Right atrium auricular region (tissue), 2 donors: ENCODE results near the gene MOB3A. TPM values are rescaled to one million over a fixed set of nuclear protein-coding genes. Genes with fewer than 3 reads are reported as not detected.
A peak's percentile ranks its signal among the peaks of the same experiment; 100 is the strongest.

Source experiments
- DNase-seq: peaks from one replicate; pipeline ENCODE4 v3.0.0-alpha.2; 2019; ENCODE audit warnings: low spot score
- H3K27ac ChIP-seq, 2 donors: fragments of 200-600 bp; sonication (generic); 1 replicate in 1 of 2; 2 replicates in 1 of 2; pipeline ENCODE4 v1.5.1; 2016 to 2019
- H3K27me3 ChIP-seq, 2 donors: fragments of 200-600 bp; sonication (generic); one replicate each; pipeline versions ENCODE4 v1.5.1 to v1.6.0; 2017 to 2019
- H3K36me3 ChIP-seq: fragments of 200-600 bp; sonication (generic); one replicate; pipeline ENCODE4 v1.5.1; 2016
- H3K4me1 ChIP-seq, 2 donors: fragments of 200-600 bp; sonication (generic); one replicate each; pipeline versions ENCODE4 v1.5.1 to v1.6.0; 2017 to 2019
- H3K4me3 ChIP-seq, 2 donors: fragments of 200-600 bp; sonication (generic); 1 replicate in 1 of 2; 2 replicates in 1 of 2; pipeline ENCODE4 v1.5.1; 2017 to 2019; ENCODE audit warnings: mild to moderate bottlenecking in 1 of 2, moderate library complexity in 1 of 2
- H3K9me3 ChIP-seq, 2 donors: fragments of 200-600 bp; sonication (generic); one replicate each; pipeline ENCODE4 v1.5.1; 2019
- CTCF ChIP-seq, 2 donors: fragments of 200-600 bp; sonication (generic); IDR thresholded peaks; one replicate each; pipeline ENCODE4 v1.5.1; 2019; ENCODE audit warnings: antibody characterized with exemption in 2 of 2
- total RNA-seq, 2 donors: library from RNA; depleted of rRNA; stranded (reverse); fragments of >200 nt; gene quantifications; one replicate each; pipeline ENCODE4 v1.1.0, GENCODE V29; 2016

The MOB3A gene
- total RNA-seq, 2 donors from 2014 or later, result 19.7 to 29.4 TPM

DNA sequence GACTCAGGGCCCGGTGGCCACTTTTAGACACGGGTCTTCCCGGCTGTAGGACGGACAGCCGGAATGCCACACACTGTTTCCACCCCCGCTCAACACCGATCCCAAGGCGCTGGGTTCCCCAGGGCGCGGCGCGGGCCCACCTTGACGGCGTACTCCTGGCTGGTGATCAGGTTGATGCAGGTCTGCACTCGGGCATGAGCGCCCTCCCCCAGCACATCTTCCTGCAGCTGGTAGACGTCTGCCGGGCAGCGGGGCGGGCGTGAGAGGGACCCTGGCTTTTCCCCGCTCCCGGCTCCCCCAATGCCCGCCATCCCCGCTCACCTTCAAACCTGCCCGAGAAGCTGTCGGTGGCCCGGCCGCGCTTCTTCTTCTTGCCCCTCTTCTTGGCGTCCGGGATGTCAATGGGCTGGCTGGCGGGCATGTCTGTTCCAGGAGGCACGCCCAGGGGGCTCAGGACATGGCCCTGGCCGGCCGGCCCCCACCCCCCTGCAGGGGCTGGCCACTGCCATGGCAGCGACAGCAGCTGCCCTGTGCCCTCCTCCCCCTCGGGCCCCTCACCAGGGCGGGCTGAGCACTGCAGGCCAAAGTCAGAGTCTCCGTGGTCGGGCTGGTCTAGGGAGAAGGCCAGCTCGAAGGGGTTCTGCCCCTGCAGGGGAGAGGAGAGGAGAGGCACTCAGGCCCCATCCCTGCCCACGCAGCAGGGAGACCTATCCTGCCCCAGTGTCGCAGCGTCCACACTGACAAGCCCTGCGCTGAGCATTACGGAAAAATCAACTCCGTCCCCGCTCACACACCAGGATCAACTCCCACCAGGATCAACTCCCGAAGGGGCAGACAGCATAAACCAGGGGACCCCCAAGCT lies 49.8 kb downstream of the MOB3A start:
- peaks cover 0 to 83% of the 10 kb centered on the region in 2 donors for H3K4me1 ChIP-seq
- no peak overlapping the region for H3K4me3 ChIP-seq
- TF ChIP-seq CTCF (IDR thresholded peaks at IDR 0.05), result no peak
- no peaks in the 10 kb centered on the region for H3K9me3 ChIP-seq
- H3K36me3 ChIP-seq, result peaks cover 49% of the 10 kb centered on the region
- H3K27me3 ChIP-seq, result no peaks in the 10 kb centered on the region
- no peak for DNase-seq
- H3K27ac ChIP-seq, result peak overlapping the region; percentile 98 to 99

GRCh38 chr19:2045501-2046045 lies 50.6 kb downstream of the MOB3A start:
- Histone ChIP-seq H3K36me3 (peaks cover 56% of the 10 kb centered on the region), H3K4me1 (peaks cover 0 to 90% of the 10 kb centered on the region in 2 donors), H3K27me3 (no peaks in the 10 kb centered on the region), H3K9me3 (no peaks in the 10 kb centered on the region), H3K27ac (peak overlapping the region; percentile 93 to 98), H3K4me3 (no peak overlapping the region)
- DNase-seq, result no peak
- TF ChIP-seq CTCF (IDR thresholded peaks at IDR 0.05), result no peak

- Histone ChIP-seq H3K36me3 (peaks cover 63% of the 10 kb centered on the region), H3K27me3 (no peaks in the 10 kb centered on the region), H3K4me1 (peaks cover 0 to 97% of the 10 kb centered on the region in 2 donors), H3K27ac (peak overlapping the region; percentile 93 to 98), H3K9me3 (no peaks in the 10 kb centered on the region), H3K4me3 (no peak overlapping the region)
- TF ChIP-seq CTCF (IDR thresholded peaks at IDR 0.05), result no peak
- DNase-seq, result no peak
Observed at GRCh38 chr19:2044709-2045500, 51.2 kb downstream of the MOB3A start.

DNA sequence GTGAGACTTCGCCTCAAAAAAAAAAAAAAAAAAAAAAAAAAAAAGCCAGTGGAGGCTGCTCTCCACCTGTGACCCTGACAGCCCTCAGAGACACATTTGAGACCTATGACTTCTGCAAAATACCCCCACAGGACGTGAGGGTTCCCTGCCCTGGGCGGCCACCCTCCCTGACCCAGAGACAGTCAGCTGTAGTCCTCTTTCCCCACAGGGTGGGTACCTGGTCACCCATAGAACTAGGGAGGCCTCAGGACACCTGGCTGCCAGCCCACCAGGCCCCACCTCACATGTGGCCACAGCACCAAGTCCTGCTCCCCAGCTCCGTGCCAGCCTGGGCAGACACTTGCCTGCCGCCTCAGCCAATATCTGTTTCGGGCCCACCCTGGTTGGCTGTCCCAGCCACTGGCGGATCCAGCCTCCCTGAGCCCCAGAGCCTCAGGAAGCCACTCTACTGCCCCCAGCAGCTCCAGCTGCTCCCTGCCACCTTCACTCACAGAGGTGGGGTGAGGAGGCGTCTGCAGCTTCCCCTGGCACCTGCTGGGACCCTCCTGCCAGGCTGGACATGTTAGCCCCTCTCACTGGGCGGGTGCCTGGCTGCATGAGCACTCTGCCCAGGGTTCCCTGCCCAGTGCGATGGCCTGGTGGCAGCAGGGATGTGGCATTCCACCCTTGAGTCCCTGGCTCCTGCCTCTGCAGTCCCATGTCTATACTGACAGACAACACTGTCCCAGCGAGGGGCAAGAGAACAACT lies 52.0 kb downstream of the MOB3A start:
- Histone ChIP-seq H3K9me3 (no peaks in the 10 kb centered on the region), H3K27ac (peak overlapping the region; percentile 93 to 98), H3K36me3 (peaks cover 70% of the 10 kb centered on the region), H3K4me1 (peaks cover 0 to 96% of the 10 kb centered on the region in 2 donors), H3K27me3 (no peaks in the 10 kb centered on the region), H3K4me3 (no peak overlapping the region)
- DNase-seq, result no peak
- no peak for TF ChIP-seq CTCF (IDR thresholded peaks at IDR 0.05)

- Histone ChIP-seq H3K27me3 (no peaks in the 10 kb centered on the region), H3K27ac (peak overlapping the region; percentile 93 to 98)
Observed at GRCh38 chr19:2043251-2043641, 52.9 kb downstream of the MOB3A start.

More at GRCh38 chr19:2043251-2043641, 52.9 kb downstream of the MOB3A start:
- no peaks in the 10 kb centered on the region for H3K9me3 ChIP-seq
- no peak for TF ChIP-seq CTCF (IDR thresholded peaks at IDR 0.05)
- DNase-seq, result no peak
- peaks cover 0 to 87% of the 10 kb centered on the region in 2 donors for H3K4me1 ChIP-seq
- peaks cover 79% of the 10 kb centered on the region for H3K36me3 ChIP-seq
- H3K4me3 ChIP-seq, result no peak overlapping the region
